ENCODE data around the gene ODF4.

GRCh38 chr17:8339540-8339939 is at the start of gene ODF4:
- no peak for TF ChIP-seq CTCF (IDR thresholded peaks at IDR 0.05)
- no peak for TF ChIP-seq POLR2A (IDR thresholded peaks at IDR 0.05)
- no peak for TF ChIP-seq EP300 (IDR thresholded peaks at IDR 0.05)
